T-helper 2 cell treated with Interferon-gamma antibody and Interleukin-4, amounts not matched to agents 100 ng/mL and 5 ng/mL, for 36 hours (primary cell): ENCODE results near the gene SPATA3. TPM values are rescaled to one million over a fixed set of nuclear protein-coding genes. Genes with fewer than 3 reads are reported as not detected.
"Not testable (repeated sequence)": the region's sequence is repeated elsewhere in the genome, so short reads cannot be mapped to it uniquely, and the experiment has no call there.

Experiments
- intact Hi-C: fragments of 100-400 bp; cut with micrococcal nuclease; formaldehyde crosslinking; loops from one replicate; pipeline ENCODE4 v1.15.1; 2023
- total RNA-seq: library from RNA; stranded (reverse); gene quantifications from 2 replicates; pipeline ENCODE4 v1.2.3, GENCODE V29; 2022

SPATA3 gene
- total RNA-seq, 1 donor from 2014 or later: not detected

DNA sequence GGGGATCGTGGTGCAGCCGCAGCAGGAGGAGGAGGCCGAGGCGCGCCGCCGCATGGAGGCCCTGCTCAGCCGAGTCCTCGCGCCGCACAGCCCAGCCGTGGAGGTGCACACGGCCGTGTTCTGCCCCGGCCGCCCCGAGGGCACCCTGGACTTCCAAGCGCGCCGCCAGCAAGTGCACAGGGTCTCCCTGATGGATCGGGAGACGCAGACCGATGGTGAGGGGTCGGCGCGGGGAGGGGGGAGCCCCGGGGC lies 5.1 kb upstream of the SPATA3 start:
- intact Hi-C loops: no loop called here

DNA sequence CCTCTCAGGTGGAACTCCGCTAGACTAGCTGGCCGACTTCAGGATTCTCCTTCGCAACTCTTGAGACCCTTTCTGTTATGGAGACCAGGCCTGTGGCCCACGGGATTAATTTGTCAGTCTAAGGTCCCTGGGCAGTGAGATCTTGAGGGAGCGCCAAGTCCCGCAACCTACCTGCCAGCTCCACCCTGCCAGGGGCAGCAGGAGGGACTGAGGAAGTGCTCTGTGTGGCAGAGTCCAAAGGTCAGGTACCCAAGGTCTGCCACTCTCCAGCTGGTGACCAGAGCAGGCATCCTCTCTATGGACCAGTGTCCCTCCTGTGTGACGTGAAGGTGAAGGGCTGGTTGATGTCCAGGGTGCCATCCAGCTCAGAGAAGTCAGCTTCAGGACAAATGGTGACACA lies 4.3 kb upstream of the SPATA3 start:
- intact Hi-C loops: no loop called here

DNA sequence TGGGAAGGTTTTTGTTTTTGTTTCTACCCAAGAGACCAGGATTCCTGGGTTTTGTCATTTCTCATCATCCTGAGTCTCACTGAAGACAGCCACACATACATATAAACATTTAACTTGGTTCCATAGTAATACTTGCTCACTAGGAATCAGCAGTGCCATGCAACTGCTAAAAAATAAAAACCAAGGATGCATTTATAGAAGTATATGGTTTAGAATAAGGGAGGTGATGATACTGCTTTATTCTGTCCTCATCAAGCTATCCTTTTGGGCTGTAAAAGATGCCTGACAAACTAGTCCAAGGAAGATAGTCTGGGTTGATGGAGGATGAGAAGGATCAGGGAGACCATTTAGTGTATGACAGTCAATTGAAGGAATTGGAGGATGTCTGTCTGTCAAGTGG lies 740 bp downstream of the SPATA3 start:
- intact Hi-C loops: no loop called here

DNA sequence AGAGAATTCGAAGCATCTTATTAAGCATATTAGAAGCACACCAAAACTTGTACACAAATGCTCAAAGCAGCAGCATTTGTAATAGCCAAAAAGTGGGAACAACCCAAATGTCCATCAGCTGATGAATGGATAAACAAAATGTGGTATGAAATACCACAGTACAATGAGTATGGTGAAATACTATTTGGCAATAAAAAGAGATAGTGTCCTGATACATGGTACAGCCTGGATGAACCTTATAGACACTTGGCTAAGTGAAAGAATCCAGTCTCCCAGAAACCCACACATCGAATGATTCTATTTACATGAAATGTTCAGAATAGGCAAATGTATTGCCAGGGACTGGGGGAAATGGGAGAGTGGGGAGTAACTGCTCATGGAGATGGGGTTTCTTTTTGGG lies 3.0 kb downstream of the SPATA3 start:
- intact Hi-C loops: no loop called here

DNA sequence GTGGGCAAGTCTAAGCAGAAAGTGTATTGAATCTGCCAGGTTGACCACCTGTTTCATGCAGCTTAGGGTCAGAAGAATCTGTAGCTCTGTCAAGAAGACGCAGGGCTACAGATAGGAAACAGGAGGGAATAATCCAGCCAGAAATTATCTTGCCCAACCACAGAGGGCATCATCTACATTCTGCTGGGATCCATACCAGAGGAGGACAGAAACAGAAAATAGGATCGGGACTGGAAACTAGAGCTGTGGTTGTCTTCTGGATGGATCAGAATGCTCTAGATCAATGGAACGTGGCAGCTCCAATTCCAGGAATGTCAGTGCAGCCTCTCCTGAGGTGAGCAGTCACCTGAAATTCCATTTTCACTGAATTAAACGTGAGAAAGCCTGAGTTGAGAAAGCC lies 3.6 kb downstream of the SPATA3 start:
- intact Hi-C loops: no loop called here

DNA sequence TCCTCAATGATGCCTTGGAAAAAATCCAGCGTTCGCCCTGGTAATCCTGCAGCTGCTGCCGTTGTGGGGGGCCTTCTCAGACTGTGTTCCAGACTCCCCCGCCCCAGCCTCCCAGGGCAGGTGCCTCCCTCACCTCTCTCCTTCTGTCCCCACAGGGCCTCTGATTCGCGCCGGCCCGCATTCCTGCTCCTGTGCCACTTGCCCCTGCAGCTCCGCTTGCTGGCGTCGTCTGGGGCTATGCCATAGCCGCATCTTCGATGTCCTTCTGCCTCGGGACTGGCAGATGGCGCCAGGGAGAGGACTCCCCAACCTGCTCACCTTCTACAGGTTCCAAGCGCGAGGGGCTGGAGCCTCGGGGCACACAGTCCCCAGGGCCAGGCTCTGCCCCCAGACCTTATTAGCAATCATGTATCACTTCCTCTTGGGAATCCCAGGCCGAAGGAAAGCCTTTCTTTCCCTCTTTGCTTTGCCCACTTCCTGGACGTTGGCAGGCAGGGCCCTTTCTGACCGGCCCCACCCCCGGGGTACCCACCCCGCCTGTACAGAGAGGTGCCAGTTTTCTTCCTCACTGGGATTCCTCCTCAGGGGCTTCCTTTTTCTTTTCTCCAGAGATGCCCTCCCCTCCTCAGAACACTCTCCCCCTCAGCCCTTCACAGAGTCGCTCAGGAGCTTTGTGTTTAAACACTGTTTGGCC lies 4.4 kb downstream of the SPATA3 start:
- intact Hi-C loops: no loop called here

DNA sequence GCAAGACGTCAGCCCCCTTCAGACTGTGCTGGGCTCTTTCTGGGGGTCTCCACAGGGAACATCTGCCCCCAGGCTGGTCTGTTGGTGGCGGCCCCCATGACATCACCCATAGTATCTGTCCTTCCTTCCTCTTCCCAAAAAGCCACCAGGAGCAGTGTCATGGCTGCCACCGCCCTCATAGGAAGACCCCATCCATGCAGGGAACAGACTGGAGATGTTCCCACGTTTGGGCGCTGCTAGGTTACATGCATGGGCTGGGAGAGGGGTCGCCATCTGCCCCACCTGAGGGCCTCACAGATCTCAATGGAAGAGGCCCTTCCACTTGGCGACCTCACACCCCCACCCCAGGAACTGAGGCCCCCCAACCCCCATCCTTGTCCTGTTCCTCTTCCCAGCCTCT lies 5.1 kb downstream of the SPATA3 start:
- intact Hi-C loops: no loop called here

GRCh38 chr2:231001921-231002320 lies 6.0 kb downstream of the SPATA3 start:
- intact Hi-C loops: no loop called here

DNA sequence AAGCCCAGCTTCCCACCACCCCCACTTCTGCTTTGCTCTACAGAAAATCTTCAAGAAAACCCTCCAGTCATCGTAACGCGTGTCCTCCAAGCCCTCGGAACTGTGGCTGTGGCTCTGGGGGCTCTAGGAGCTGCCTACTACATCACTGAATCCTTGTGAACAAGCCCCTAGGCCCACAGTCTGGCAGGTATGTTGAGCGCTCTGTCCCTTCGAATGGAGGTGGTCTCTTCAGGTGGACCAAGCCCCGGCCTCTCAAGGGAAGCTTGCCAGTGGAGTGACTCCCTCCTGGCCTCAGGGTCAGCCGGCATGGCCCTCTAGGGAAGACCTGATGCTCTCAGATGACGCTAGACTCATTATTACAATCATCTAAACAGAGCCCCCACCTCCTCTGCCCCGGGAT lies 6.7 kb downstream of the SPATA3 start:
- intact Hi-C loops: no loop called here

DNA sequence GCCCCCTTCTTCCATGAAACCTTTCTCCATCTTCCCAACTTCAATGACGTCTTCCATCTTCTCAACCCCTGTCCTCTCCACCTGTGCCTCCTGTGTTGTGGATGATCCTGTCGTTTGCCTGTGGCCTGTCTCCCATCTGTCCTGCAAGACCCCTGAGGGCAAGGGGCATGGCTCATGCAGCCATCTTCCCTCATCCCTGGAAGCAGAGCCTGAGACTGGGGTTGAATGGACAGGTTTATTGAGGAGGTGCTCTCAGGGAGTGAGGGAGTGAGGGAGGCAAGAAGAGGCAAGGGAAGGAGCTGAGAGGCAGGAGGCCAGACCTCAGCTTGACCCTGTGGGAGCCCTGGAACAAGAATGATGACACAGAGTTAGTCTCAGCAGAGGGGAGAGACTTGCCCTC lies 7.3 kb downstream of the SPATA3 start:
- intact Hi-C loops: no loop called here

- intact Hi-C loops: not testable (repeated sequence)
These were observed 9.0 kb downstream of the SPATA3 start for GRCh38 chr2:231004930-231005329.

DNA sequence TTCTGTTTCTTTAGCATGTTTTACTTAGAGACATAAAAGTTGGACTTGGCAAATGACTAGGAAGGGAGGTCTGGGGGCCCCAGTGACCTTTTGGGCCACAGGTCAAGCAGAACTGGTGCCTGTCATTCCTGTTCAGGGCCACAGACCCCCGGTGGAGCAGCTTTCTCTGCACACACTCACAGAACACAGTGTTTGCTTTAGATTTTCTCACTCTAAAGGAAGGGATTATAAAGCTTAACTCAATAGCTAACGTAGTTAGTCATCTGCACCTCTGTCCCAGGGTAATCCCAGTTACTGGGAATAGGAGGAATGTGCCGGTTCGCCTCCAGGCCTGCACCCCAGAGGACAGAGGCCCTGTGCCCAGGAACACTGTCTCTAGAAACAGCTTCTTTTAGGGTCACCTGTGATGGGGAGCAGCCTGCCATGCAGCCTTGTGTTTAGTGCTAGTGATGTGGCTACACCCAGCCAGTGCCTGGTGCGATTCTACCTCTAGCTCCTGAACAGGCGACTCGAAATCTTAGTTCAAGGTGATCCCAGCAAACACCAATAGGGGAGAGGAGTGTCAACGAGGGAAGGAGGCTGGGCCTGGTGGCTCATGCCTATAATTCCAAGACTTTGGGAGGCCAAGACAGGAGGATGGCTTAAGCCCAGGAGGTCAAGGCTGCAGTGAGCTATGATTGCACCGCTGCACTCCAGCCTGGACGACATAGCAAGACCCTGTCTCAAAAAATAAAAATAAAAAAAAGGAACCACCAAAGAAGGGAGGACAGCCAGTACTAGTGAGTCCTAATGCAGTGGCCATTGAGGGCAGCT lies 11.6 kb downstream of the SPATA3 start:
- intact Hi-C loops: no loop called here

DNA sequence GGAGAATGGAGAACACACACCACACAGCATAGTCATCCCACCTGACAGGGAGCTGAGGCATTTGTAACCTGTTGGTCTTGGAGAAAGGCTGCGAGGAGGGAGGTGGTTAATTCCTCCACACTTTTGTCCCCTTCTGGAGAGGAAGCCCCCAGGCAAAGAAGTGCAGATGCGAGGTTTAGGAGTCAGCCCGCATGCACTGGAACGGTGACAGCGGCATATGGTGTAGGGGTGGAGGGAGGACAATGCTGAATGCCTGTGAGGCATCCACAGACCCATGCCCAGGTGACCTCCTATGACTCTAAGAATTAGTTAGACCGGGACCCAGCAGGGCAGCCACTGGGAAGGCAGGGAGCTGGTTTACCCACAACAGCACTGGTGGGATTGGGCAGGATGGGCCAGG lies 12.2 kb downstream of the SPATA3 start:
- intact Hi-C loops: no loop called here

DNA sequence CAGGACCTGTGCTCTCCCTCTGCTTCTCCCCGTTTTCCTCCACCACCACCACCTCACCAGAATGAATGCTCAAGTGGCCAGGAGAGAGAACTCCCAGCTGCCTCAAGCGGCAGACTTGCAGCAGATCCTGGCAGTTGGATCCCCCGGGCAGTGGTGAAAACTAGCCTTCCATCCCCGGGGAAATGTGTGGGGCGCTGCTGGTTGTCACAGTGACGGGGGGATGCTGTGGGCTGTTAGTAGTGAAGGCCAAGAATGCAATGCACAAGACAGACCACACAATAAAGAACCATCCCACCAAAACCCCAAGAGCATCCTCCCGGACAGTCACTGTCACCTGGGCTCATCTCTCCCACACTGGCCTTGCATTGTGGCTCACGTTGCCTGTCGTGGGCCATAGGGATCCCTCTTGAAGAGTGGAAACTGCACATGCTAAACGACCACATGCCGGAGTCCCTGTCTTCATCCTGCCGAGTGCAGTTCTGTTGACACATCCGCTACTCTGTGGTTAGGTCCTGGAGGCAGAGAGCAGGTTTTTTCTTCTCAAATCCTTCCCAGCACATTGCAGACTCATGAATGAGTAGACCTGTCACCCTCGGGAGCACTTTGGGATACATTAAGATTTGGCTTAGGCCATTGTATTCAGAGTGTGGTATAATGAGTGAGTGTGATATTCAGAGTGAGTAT lies 13.5 kb downstream of the SPATA3 start:
- intact Hi-C loops: no loop called here

DNA sequence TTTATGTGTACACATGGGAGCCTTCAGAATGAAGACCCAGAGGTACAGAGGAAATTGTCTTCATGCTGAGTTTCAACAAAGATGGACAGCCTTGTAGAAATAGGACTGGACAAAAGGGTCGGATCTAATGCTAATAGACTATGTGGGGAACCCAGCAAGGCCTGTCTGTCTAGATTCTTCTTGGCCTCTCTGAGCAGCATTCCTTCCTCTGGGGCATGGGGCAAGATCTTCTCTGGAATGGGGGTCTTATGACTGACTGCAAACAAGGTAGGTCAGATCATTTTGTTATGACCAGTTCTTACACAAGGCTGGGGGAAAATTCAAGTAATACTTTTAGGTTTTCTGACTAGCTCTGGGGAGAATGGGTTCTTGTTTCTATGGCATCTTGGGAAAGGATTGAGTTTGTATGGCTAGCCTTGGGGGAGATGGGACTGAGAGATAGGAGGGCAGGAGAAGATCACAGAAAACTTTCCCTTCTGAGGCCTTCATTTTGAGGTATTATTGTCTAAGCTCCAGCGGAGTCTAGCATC lies 14.3 kb downstream of the SPATA3 start:
- intact Hi-C loops: no loop called here

GRCh38 chr2:231011526-231011925 lies 15.6 kb downstream of the SPATA3 start:
- intact Hi-C loops: no loop called here

GRCh38 chr2:231012463-231012862 lies 16.5 kb downstream of the SPATA3 start:
- intact Hi-C loops: no loop called here

DNA sequence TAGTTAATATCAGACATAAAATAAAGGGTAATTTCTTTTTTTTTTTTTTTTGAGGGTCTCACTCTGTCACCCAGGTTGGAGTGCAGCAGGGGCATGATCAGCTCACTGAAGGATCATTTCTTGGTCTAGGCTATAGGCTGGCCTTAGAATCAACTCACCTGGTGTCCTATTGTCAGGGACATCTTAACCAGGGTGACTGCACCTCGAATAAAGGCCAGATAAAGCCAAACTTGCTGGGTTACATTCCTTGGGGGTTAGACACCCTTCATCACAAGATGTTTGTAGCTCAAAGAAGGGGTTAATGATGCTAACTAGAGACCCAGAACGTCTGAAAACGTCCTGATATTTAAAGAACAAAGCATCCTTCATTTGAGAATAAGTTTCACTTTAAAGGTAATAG lies 17.9 kb downstream of the SPATA3 start:
- intact Hi-C loops: no loop called here

- intact Hi-C loops: no loop called here
These were observed 19.6 kb downstream of the SPATA3 start for GRCh38 chr2:231015478-231015877.

DNA sequence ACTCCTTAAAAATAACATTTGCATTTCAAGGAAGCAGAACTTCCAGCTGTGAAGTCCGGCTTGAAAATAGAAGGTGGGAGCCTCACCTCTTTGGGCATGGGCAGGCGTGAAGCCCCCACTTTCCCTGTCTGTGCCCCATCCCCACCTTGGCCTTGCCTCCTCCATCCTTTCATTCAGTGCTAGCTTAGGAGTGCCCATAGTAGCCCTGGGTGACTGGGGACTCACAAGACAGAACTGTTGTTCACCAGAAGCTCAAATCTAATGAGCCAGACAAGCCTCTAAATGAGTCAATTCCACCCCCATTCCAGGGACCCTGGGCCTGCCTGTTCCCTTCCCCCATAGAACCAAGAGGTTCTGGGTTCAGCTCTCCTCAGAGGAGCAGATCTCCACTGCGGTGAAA lies 20.0 kb downstream of the SPATA3 start:
- intact Hi-C loops: no loop called here

GRCh38 chr2:231016566-231017230 lies 20.8 kb downstream of the SPATA3 start:
- intact Hi-C loops: no loop called here

DNA sequence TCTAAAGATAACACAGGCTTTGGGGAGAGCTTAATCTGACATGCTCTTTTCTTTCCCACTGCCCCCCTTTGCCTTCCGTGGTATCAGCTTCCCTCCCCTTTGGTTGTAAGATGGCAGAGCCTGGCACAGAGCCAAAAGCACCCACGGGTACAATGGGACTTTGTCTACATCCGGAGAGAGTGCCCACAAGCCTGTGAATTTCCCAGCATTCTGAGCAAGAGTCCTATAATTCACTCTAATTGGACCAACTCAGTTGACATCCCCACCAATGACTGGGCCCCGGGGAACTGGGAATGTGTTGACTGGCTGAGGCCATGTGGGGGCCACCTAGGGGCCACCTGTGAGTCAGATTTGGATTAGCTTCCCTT lies 21.3 kb downstream of the SPATA3 start:
- intact Hi-C loops: no loop called here
